ENCODE results near the gene MMS22L.
A peak's percentile ranks its signal among the peaks of the same experiment; 100 is the strongest.

- TF ChIP-seq, protein P1, sequence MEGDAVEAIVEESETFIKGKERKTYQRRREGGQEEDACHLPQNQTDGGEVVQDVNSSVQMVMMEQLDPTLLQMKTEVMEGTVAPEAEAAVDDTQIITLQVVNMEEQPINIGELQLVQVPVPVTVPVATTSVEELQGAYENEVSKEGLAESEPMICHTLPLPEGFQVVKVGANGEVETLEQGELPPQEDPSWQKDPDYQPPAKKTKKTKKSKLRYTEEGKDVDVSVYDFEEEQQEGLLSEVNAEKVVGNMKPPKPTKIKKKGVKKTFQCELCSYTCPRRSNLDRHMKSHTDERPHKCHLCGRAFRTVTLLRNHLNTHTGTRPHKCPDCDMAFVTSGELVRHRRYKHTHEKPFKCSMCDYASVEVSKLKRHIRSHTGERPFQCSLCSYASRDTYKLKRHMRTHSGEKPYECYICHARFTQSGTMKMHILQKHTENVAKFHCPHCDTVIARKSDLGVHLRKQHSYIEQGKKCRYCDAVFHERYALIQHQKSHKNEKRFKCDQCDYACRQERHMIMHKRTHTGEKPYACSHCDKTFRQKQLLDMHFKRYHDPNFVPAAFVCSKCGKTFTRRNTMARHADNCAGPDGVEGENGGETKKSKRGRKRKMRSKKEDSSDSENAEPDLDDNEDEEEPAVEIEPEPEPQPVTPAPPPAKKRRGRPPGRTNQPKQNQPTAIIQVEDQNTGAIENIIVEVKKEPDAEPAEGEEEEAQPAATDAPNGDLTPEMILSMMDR (IDR thresholded peaks at IDR 0.05): peak; percentile 46
- no peak for TF ChIP-seq EP300 (IDR thresholded peaks at IDR 0.05)
- no peak for TF ChIP-seq MAZ (IDR thresholded peaks at IDR 0.05; ENCODE audit: borderline replicate concordance, low read depth, low read length)
- no peak for TF ChIP-seq POLR2A (IDR thresholded peaks at IDR 0.05; ENCODE audit: low read length)
- TF ChIP-seq, protein P2, sequence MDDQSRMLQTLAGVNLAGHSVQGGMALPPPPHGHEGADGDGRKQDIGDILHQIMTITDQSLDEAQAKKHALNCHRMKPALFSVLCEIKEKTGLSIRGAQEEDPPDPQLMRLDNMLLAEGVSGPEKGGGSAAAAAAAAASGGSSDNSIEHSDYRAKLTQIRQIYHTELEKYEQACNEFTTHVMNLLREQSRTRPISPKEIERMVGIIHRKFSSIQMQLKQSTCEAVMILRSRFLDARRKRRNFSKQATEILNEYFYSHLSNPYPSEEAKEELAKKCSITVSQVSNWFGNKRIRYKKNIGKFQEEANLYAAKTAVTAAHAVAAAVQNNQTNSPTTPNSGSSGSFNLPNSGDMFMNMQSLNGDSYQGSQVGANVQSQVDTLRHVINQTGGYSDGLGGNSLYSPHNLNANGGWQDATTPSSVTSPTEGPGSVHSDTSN (IDR thresholded peaks at IDR 0.05): no peak
- TF ChIP-seq KDM1A (IDR thresholded peaks at IDR 0.05; ENCODE audit: low read depth): no peak
- no peak for TF ChIP-seq USF2 (IDR thresholded peaks at IDR 0.05)
These were observed 67.8 kb downstream of the MMS22L start for GRCh38 chr6:97215157-97215769.

Measured in A549 (cell line).